Prostate gland (tissue), 1 donor: ENCODE measurements around the gene BAG3.

Experiments used
- POLR2A ChIP-seq: fragments of 450-650 bp; IDR thresholded peaks from one replicate; pipeline ENCODE4 v1.6.1; 2016; ENCODE audit warnings: antibody characterized with exemption, mild to moderate bottlenecking
- POLR2AphosphoS5 ChIP-seq: sonication (generic); formaldehyde crosslinking; IDR thresholded peaks from one replicate; pipeline ENCODE4 v1.6.1; 2017; ENCODE audit warnings: antibody characterized with exemption

DNA sequence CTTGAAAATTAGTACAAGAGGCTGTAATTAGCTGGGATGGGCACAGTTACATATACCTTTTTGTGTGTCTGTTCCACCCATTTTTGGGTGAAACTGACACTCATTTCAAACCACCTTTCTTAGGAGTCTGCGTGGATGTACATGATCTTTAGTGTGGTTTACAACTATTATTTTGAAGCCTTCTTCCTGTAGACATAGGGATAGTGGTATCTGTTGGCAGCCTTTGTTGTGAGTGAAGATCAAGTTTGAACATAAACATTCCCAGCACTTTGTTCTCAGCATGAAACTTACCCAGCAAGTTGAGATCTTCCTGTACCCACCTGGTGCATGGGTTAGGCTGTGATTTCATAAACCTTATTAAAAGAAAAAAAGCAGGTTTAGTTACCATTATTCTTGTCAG lies 2.0 kb downstream of the BAG3 start:
- TF ChIP-seq POLR2A: no peak
- TF ChIP-seq POLR2AphosphoS5: peak; percentile 67
